ENCODE measurements around the gene MOXD1. TPM values are rescaled to one million over a fixed set of nuclear protein-coding genes. Genes with fewer than 3 reads are reported as not detected.

Gene MOXD1
- total RNA-seq, 1 donor from 2014 or later, result not detected

DNA sequence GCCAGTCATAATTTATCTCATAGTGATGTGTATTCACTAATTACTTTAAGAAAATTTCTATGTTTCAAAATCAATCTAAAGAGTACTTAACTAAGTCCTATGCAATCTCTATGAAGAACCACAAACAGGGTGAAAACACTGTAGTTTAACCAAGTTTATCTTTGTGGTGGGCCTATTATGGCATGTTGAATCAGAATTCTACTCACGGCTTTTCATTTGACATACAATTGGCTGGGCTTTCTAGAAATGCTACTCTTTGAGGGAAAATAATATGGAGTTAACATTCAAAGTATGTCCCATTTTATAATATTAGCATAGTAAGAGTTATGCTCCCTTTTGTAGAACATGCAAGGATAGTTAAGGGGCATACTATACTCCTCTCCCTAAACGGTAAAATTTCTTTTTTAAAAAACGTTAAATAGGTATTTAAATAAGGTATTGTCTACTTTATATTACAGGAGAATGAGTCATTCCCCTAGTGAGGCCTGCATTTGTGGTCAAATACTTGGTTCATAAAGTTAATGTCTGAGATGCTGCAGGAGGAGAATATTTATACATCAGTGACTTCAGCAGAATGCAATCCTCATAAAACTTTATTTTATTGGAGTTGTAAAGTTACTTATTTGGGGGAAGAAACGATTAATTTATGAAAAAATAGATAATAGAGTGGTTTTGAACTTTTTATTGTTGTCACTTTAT lies 1.8 kb downstream of the MOXD1 start:
- intact Hi-C loops (cut with micrococcal nuclease), result no loop called here

GRCh38 chr6:132395015-132395597 lies 6.2 kb downstream of the MOXD1 start:
- intact Hi-C loops (cut with micrococcal nuclease), result no loop called here

GRCh38 chr6:132392792-132393191 lies 8.5 kb downstream of the MOXD1 start:
- intact Hi-C loops (cut with micrococcal nuclease), result no loop called here

DNA sequence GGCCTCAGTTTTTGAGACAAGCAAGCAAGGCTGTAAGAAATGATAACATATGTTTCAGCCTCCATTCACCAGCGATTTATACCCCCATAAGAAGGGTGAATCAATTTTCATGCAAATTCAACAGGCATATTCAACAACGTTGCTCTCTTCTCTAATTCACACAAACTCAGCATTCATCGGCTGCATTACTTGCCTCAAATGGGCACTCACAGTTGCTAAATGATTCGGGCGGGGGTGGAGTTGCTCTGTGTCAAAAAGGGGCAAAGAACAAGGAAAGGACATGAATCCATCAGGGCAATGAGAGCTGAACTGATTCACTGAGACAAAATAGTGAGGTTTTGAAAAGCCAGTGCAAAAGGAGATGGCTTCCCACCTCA lies 9.0 kb downstream of the MOXD1 start:
- intact Hi-C loops (cut with micrococcal nuclease), result no loop called here

DNA sequence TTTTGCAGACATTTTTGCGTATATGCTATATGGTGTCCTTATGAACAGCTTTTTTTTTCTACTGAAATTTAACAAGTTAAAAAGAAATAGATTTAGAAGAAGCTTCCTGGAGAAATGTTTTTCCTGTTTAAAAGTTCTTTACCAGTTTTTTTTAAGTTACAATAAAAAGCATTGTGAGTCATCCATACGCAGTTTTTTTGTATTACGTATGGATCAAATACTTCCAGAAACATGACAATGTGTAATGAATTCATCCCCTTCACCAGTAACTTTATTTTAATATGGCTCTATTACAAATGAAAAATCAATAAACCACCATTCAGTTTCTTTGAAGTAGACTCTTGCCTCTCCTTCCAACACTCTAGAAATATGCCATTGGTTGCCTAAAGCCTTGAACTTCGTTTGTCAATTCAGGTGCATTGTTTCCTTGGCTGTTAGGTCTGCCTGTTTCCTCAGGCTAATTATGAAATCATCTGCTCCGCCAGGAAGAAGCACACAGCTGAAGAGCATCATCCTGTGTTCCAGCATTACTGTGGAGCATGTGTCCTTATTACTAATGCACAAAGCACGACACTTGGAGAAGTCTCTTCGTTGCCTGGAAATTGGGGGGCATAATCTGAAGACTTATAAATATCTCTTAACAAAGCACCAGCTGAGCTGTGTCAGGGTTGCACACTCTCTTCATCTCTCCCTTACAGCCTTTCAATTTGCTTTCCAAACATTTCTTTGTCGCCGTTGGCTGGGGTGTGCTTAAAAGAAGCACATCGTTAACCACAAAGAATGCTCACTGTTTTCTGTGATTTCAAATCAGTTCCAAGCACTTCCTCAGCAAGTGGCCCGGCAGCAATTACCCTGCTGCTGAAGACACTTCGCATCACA lies 9.6 kb downstream of the MOXD1 start:
- intact Hi-C loops (cut with micrococcal nuclease), result no loop called here

GRCh38 chr6:132390451-132390850 lies 10.8 kb downstream of the MOXD1 start:
- intact Hi-C loops (cut with micrococcal nuclease), result no loop called here

GRCh38 chr6:132390017-132390416 lies 11.3 kb downstream of the MOXD1 start:
- intact Hi-C loops (cut with micrococcal nuclease), result no loop called here

GRCh38 chr6:132388291-132388690 lies 13.0 kb downstream of the MOXD1 start:
- intact Hi-C loops (cut with micrococcal nuclease), result no loop called here

- intact Hi-C loops (cut with micrococcal nuclease), result no loop called here
Measured at GRCh38 chr6:132382630-132383175, 18.6 kb downstream of the MOXD1 start.

- intact Hi-C loops (cut with micrococcal nuclease), result no loop called here
Measured at GRCh38 chr6:132381381-132381780, 19.9 kb downstream of the MOXD1 start.

- intact Hi-C loops (cut with micrococcal nuclease), result no loop called here
Measured at GRCh38 chr6:132380358-132381029, 20.8 kb downstream of the MOXD1 start.

DNA sequence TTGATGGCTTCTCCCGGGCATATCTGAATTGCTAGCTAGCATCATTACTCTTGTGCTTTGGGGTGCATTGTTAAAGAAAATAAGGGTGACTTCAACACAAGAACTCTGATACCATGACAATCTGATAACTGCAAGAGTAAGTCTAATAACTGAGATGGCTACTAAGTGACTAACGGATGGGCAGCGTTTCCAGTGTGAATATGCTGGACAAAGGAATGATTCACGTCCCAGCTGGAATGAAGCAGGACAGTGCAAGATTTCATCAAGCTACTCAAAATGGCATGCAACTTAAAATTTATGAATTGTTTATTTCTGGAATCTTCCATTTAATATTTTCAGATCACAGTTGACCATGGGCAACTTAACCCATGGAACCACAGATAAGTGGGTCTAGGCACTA lies 31.7 kb downstream of the MOXD1 start:
- intact Hi-C loops (cut with micrococcal nuclease), result no loop called here

DNA sequence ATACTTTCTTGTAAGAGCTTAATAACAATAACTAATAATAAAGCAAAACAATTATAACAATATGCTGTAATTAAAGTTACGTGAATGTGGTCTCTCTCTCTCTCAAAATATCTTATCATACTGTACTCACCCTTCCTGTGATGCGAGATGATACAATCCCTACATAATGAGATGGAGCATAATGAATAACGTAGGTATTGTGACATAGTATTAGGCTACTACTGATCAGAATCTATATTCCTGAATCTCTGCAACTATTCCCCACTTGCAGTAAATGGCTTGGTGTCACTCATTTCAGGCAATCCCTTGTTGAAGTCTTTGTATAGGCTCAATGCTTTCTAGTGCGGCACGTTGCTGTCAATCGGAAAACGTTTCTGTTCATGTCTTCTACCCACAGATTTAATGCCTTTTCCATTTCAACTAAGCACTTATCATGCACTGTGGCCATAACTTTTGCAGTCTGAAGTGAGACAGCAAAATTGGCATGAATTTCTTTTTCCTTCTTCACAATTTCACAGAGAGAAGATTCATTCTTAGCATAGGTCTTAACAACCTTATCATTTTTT lies 32.3 kb downstream of the MOXD1 start:
- intact Hi-C loops (cut with micrococcal nuclease), result no loop called here

- intact Hi-C loops (cut with micrococcal nuclease), result no loop called here
Measured at GRCh38 chr6:132365281-132365907, 35.9 kb downstream of the MOXD1 start.

DNA sequence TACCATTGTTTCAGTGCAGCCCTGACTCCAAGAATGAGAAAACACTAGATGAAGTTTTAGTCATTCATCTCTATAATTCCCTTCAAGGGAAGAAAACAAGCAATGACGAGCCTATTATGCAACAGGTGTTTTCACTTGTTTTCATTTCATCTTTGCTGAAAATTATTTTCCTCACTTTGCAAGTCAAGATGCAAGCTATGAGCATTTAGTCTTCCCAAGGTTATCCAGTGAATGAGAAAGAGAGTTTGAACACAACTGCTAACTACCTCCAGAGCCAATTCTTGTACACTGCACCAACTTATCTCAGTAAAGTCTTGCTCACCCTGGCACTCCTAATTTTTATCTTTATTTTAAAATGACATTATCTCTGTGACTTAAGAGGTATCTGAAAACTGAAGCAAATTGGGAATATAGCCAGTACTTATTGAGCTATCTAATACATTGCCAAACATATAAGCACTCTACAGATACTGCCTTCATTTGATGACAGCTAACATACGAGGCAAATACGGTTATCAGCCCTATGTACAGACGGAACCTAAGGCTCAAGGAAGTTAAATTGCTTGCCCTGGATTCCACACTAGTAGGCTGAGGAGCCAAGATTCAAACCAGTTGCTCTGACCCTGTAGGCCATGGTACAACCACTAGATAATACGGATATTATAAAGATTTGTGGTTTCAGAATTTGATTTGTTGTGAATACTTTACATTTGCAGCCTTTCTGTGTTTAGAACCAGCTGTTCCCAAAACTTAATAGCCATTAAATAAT lies 36.8 kb downstream of the MOXD1 start:
- intact Hi-C loops (cut with micrococcal nuclease), result no loop called here

GRCh38 chr6:132362442-132363185 lies 38.7 kb downstream of the MOXD1 start:
- intact Hi-C loops (cut with micrococcal nuclease), result no loop called here

DNA sequence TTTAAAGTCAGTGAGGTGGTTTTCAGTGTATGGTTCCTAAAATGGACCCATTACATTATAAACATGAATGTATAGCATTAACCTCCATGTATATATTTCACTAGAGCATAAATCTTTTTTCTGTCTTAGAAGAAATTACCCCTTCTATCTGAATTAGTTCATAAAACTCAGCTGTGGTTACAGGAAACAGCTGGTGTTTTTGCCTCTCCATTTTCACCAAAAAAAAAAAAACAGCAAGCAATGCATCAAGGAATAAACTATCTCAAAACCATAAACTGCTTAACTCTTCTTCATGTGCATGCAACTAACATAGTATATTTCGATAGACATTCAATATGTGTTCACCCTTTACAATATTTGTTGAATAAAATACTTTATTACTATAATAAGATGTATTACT lies 40.2 kb downstream of the MOXD1 start:
- intact Hi-C loops (cut with micrococcal nuclease), result no loop called here

GRCh38 chr6:132359886-132360285 lies 41.4 kb downstream of the MOXD1 start:
- intact Hi-C loops (cut with micrococcal nuclease), result no loop called here

GRCh38 chr6:132357120-132357519 lies 44.2 kb downstream of the MOXD1 start:
- intact Hi-C loops (cut with micrococcal nuclease), result no loop called here
